ENCODE results near the gene GRIP2. TPM values are rescaled to one million over a fixed set of nuclear protein-coding genes. Genes with fewer than 3 reads are reported as not detected.

The GRIP2 gene
- 0.64 and 1.7 TPM in 2 replicates for total RNA-seq

- TF ChIP-seq CTCF (IDR thresholded peaks at IDR 0.05; ENCODE audit: insufficient read depth, low read depth, low read length) = no peak
- DNase-seq (ENCODE audit: low read depth) = no peak
- no peak within 1 kb of the TSS for H3K4me3 ChIP-seq (ENCODE audit: low read depth, low read length)
These were observed at the start of gene GRIP2 for GRCh38 chr3:14539742-14540491. TSS of gene GRIP2 (minus strand) at chr3:14540342. CDS start at chr3:14540308, 34 bp downstream.

- no peak for DNase-seq (ENCODE audit: low read depth)
- TF ChIP-seq CTCF (IDR thresholded peaks at IDR 0.05; ENCODE audit: insufficient read depth, low read depth, low read length) = no peak
- H3K4me3 ChIP-seq (ENCODE audit: low read depth, low read length) = no peak overlapping the region
These were observed 48.4 kb upstream of the GRIP2 start for GRCh38 chr3:14588425-14589112.

DNA sequence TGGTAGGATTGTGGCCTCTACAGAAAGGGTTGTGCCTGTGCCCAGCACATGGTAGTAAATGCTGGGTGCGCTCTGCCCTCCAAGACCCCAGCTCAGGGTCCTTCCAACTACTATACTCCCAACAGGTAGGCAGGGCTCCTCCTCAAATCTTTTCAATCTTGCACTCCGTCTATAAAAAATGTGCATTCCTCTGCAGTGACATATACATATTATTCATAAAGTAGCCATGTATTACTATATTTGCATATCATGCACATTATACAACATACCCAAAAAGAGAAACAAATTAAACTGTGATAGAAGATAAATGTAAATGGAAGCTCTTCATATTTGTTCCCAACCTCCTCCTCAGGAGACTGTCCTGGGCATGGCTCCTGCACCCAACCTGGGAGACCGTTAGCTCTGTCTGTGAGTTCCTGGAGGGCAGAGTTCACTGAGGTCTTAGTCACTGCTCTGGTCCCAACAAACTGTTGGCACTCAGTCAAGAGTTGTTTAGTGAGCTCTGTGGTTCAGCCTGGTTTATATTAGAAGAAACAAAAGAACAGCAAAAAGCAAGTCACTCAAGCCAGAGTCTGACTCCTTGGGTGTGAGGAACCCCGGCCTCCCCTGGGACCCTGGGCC, 47.7 kb upstream of the GRIP2 start:
- TF ChIP-seq CTCF (IDR thresholded peaks at IDR 0.05; ENCODE audit: insufficient read depth, low read depth, low read length) = no peak
- H3K4me3 ChIP-seq (ENCODE audit: low read depth, low read length) = no peak overlapping the region
- DNase-seq (ENCODE audit: low read depth) = peak; percentile 42

DNA sequence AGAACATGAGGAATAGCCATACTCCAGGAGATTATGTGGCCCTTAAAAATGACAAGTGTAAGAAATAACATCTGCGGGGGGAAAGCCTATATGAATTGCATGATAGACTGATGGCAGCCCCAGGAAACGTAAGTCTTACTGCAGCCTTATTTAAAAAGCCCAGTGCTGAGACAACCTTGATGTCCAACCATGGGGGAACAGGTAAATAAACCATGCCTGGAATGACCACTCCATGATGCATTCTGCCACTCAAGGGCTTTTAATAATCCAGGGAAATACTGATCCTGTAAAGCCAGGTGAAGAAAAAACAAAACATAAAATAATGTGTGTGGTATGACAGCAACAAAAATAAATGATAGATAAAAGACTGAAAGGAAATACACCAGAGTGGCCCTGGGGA, 46.5 kb upstream of the GRIP2 start:
- TF ChIP-seq CTCF (IDR thresholded peaks at IDR 0.05; ENCODE audit: insufficient read depth, low read depth, low read length) = no peak
- H3K4me3 ChIP-seq (ENCODE audit: low read depth, low read length) = no peak overlapping the region
- no peak for DNase-seq (ENCODE audit: low read depth)

GRCh38 chr3:14583548-14584091, 43.5 kb upstream of the GRIP2 start:
- no peak for TF ChIP-seq CTCF (IDR thresholded peaks at IDR 0.05; ENCODE audit: insufficient read depth, low read depth, low read length)
- H3K4me3 ChIP-seq (ENCODE audit: low read depth, low read length) = no peak overlapping the region
- no peak for DNase-seq (ENCODE audit: low read depth)

DNA sequence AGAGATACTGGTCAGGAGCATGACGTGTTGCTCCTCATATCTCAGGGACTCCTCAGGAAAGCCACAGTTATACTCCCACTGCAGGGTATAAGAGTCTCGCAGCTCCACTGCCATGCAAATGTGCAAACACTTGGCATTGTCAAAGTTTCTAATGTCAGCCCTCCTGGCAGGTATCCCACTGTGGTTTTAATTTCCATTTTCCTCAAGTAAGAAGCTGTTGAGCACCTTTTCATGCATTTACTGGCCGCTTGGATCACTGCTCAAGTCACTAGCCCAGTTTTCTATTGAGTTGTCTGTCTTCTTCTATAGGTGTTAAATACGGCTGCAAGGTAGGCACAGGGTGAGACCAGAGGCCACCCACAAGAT, 41.9 kb upstream of the GRIP2 start:
- no peak for TF ChIP-seq CTCF (IDR thresholded peaks at IDR 0.05; ENCODE audit: insufficient read depth, low read depth, low read length)
- no peak overlapping the region for H3K4me3 ChIP-seq (ENCODE audit: low read depth, low read length)
- no peak for DNase-seq (ENCODE audit: low read depth)

All from fibroblast of villous mesenchyme (primary cell).